GM12878 (cell line): Measurements from ENCODE around the gene DCP1B. TPM values are rescaled to one million over a fixed set of nuclear protein-coding genes. Genes with fewer than 3 reads are reported as not detected.

ENCODE experiments used
- ATAC-seq: fragments of 200-7000 bp; cut with Tn5 transposase; 3 replicates; pipeline ENCODE4 v1.9.1; 2020; ENCODE audit warnings: mild to moderate bottlenecking, moderate library complexity
- BruUV-seq: library from RNA; stranded (reverse); fragments of 400-500 nt; replicated peaks from 2 replicates; lab custom pipeline; 2021; lab: Mats Ljungman, UMichigan
- CTCF ChIA-PET: fragments of 300-600 bp; sonication (Branson Sonifier 250); formaldehyde crosslinking; extraction: SDS; loops from one replicate; lab custom pipeline; 2021; ENCODE audit warnings: inconsistent platforms; lab: Yijun Ruan, JAX
- POLR2A ChIA-PET: fragments of 350-600 bp; formaldehyde crosslinking; extraction: SDS; loops from one replicate; lab custom pipeline; 2021; ENCODE audit warnings: inconsistent platforms; lab: Charles Lee
- RAD21 ChIA-PET: fragments of 300-600 bp; sonication (Branson Sonifier 250); formaldehyde crosslinking; loops from one replicate; lab custom pipeline; 2023; ENCODE audit warnings: antibody characterized with exemption; ENCODE audit not compliant: unreplicated experiment; lab: Charles Lee
- SMC1A ChIA-PET: fragments of 300-600 bp; sonication (Branson Sonifier 250); formaldehyde crosslinking; loops from one replicate; lab custom pipeline; 2023; ENCODE audit not compliant: unreplicated experiment, uncharacterized antibody; lab: Charles Lee
- DNase-seq: peaks from one replicate; pipeline ENCODE4 v3.0.0-alpha.2; 2011; ENCODE audit warnings: low read depth, low spot score
- FAIRE-seq: peaks from 3 replicates; lab custom pipeline; 2011; peaks lifted over from hg19 to GRCh38; lab: Jason Lieb, UNC
- H2AFZ ChIP-seq: 2 replicates; pipeline ENCODE4 v1.6.0; 2011; ENCODE audit warnings: low read depth, low read length, control low read depth; ENCODE audit not compliant: control insufficient read depth
- H3K27ac ChIP-seq: 2 replicates; pipeline ENCODE4 v1.5.1; 2011; ENCODE audit warnings: control low read depth; ENCODE audit not compliant: control insufficient read depth, insufficient read depth
- H3K27me3 ChIP-seq, 2 experiments: replicated peaks in 1 of 2; 2 replicates each; pipeline versions ENCODE4 v1.6.0 to v1.6.1; 2011; ENCODE audit warnings: low read length in 1 of 2; ENCODE audit not compliant: control insufficient read depth in 2 of 2, insufficient read depth in 2 of 2
- H3K36me3 ChIP-seq, 2 experiments: 2 replicates each; pipeline ENCODE4 v1.5.1; 2011; ENCODE audit warnings: low read length in 1 of 2; ENCODE audit not compliant: control insufficient read depth in 2 of 2, insufficient read depth in 2 of 2
- H3K4me1 ChIP-seq: 2 replicates; pipeline ENCODE4 v1.6.1; 2011; ENCODE audit warnings: mild to moderate bottlenecking, low read length, moderate library complexity, mixed read lengths; ENCODE audit not compliant: control insufficient read depth, insufficient read depth
- H3K4me2 ChIP-seq: 2 replicates; pipeline ENCODE4 v1.6.0; 2011; ENCODE audit warnings: control low read depth; ENCODE audit not compliant: control insufficient read depth, insufficient read depth
- H3K4me3 ChIP-seq: fragments of 200-600 bp; sonication (generic); 2 replicates; pipeline ENCODE4 v1.5.1; 2016
- H3K79me2 ChIP-seq: 2 replicates; pipeline ENCODE4 v1.6.0; 2011; ENCODE audit warnings: low read length; ENCODE audit not compliant: control insufficient read depth, insufficient read depth
- H3K9ac ChIP-seq: 2 replicates; pipeline ENCODE4 v1.8.0; 2011; ENCODE audit warnings: low read length, control low read depth, mixed read lengths; ENCODE audit not compliant: control insufficient read depth, insufficient read depth
- H3K9me3 ChIP-seq: replicated peaks from 3 replicates; pipeline ENCODE4 v1.5.1; 2011; ENCODE audit warnings: mild to moderate bottlenecking, low read length; ENCODE audit not compliant: control insufficient read depth, insufficient read depth
- H4K20me1 ChIP-seq: 2 replicates; pipeline ENCODE4 v1.6.0; 2011; ENCODE audit not compliant: control insufficient read depth, insufficient read depth
- CBX5 ChIP-seq: sonication (generic); IDR thresholded peaks from 2 replicates; pipeline ENCODE4 v1.6.1; 2016; ENCODE audit warnings: low read depth, moderate library complexity, mild to moderate bottlenecking, inconsistent platforms
- CHD1 ChIP-seq: IDR thresholded peaks from 2 replicates; pipeline ENCODE4 v1.6.1; 2012; ENCODE audit warnings: low read depth, low read length, improper control_type of control experiment
- CREM ChIP-seq: IDR thresholded peaks from 2 replicates; pipeline ENCODE4 v1.6.1; 2014; ENCODE audit warnings: antibody characterized with exemption, low read depth
- DPF2 ChIP-seq: fragments of 450-650 bp; IDR thresholded peaks from 2 replicates; pipeline ENCODE4 v1.6.1; 2017; ENCODE audit warnings: mild to moderate bottlenecking
- IKZF1 ChIP-seq: fragments of 450-650 bp; conservative IDR thresholded peaks from 2 replicates; pipeline ENCODE4 v1.6.1; 2017; ENCODE audit warnings: antibody characterized with exemption, mild to moderate bottlenecking
- JUNB ChIP-seq: IDR thresholded peaks from 2 replicates; pipeline ENCODE4 v1.6.1; 2016; ENCODE audit warnings: antibody characterized with exemption, mild to moderate bottlenecking
- KAT2A ChIP-seq: conservative IDR thresholded peaks from 2 replicates; pipeline ENCODE4 v1.6.1; 2011; ENCODE audit warnings: low read depth, low read length; ENCODE audit not compliant: control insufficient read depth
- MTA3 ChIP-seq: IDR thresholded peaks from 2 replicates; pipeline ENCODE4 v1.6.1; 2012; ENCODE audit warnings: low read length, inconsistent platforms, borderline replicate concordance
- MYC ChIP-seq: IDR thresholded peaks from 2 replicates; pipeline ENCODE4 v1.6.1; 2011; ENCODE audit warnings: mild to moderate bottlenecking, low read length, moderate library complexity, inconsistent platforms; ENCODE audit not compliant: insufficient read depth, insufficient replicate concordance, insufficient read length, severe bottlenecking
- RCOR1 ChIP-seq: conservative IDR thresholded peaks from 2 replicates; pipeline ENCODE4 v1.6.1; 2012; ENCODE audit warnings: low read depth, low read length, improper control_type of control experiment
- SIX5 ChIP-seq: IDR thresholded peaks from 2 replicates; pipeline ENCODE4 v1.6.1; 2011; ENCODE audit warnings: mild to moderate bottlenecking, low read depth, low read length, moderate library complexity; ENCODE audit not compliant: severe bottlenecking
- SUZ12 ChIP-seq: fragments of 200-600 bp; sonication (generic); IDR thresholded peaks from one replicate; pipeline ENCODE4 v1.6.1; 2018; ENCODE audit warnings: antibody characterized with exemption, mild to moderate bottlenecking; ENCODE audit not compliant: unreplicated experiment
- TARDBP ChIP-seq: IDR thresholded peaks from 2 replicates; pipeline ENCODE4 v1.6.1; 2016; ENCODE audit warnings: borderline replicate concordance
- ZZZ3 ChIP-seq: IDR thresholded peaks from 2 replicates; pipeline ENCODE4 v1.6.1; 2011; ENCODE audit warnings: low read depth; ENCODE audit not compliant: control insufficient read depth, insufficient read length
- WGBS: methylation state at CpG from one replicate; pipeline ENCODE4 v1.1.6; 2016; ENCODE audit warnings: low lambda C conversion rate; ENCODE audit not compliant: insufficient replicate concordance, insufficient coverage; ENCODE audit errors: missing lambda C conversion rate; 5-methylcytosine and 5-hydroxymethylcytosine counted together
- in situ Hi-C: fragments of 300-500 bp; cut with MboI; formaldehyde crosslinking; loops from 9 replicates; pipeline ENCODE4 v1.14.3; 2018; ENCODE audit warnings: mixed read lengths
- intact Hi-C: fragments of 100-400 bp; cut with micrococcal nuclease; formaldehyde crosslinking; loops from one replicate; pipeline ENCODE4 v1.14.2; 2022; ENCODE audit not compliant: unreplicated experiment
- polyA plus RNA-seq, 11 experiments: library from polyadenylated mRNA; depleted of rRNA in 4 of 11; unstranded in 6 of 11; stranded (reverse) in 5 of 11; fragments of >200 nt; fragmentation: Nextera tagmentation in 4 of 11; fragmentation: Illumina TruSeq in 1 of 11; extraction: Ambion mirVana in 4 of 11; extraction: Trizol in 1 of 11; gene quantifications; 1 replicate in 1 of 11; 2 replicates in 10 of 11; pipeline versions ENCODE4 v1.2.1 to v1.2.3, GENCODE V29; 2011 to 2016; ENCODE audit warnings: inconsistent platforms in 2 of 11, missing spikeins in 2 of 11, low read depth in 1 of 11
- total RNA-seq, 4 experiments: library from RNA; depleted of rRNA in 3 of 4; stranded (reverse); fragments of >200 nt in 3 of 4; fragmentation: Illumina TruSeq in 1 of 4; extraction: Trizol in 1 of 4; gene quantifications; 2 replicates each; pipeline versions ENCODE4 v1.2.1 to v1.2.3, GENCODE V29; 2013 to 2021
- TF ChIP-seq, protein P1 (sequence below): fragments of 450-650 bp; IDR thresholded peaks from 2 replicates; pipeline ENCODE4 v1.6.1; 2017; ENCODE audit warnings: antibody characterized with exemption, mild to moderate bottlenecking, moderate library complexity
- TF ChIP-seq, protein P2 (sequence below): IDR thresholded peaks from 2 replicates; pipeline ENCODE4 v1.6.1; 2011; ENCODE audit warnings: mild to moderate bottlenecking, low read depth, low read length, moderate library complexity; ENCODE audit not compliant: insufficient replicate concordance

Gene DCP1B
- total and polyA plus RNA-seq, 10 of the 15 experiments (the other 5 are each of a cell fraction or from before 2014, with no cell fraction given): 1.3 to 23.4 (median 15.3) TPM

- TF ChIP-seq ZZZ3 (no peak), SUZ12 (no peak)
These were observed 26.0 kb downstream of the DCP1B start (continued) for GRCh38 chr12:1978078-1978862.

DNA sequence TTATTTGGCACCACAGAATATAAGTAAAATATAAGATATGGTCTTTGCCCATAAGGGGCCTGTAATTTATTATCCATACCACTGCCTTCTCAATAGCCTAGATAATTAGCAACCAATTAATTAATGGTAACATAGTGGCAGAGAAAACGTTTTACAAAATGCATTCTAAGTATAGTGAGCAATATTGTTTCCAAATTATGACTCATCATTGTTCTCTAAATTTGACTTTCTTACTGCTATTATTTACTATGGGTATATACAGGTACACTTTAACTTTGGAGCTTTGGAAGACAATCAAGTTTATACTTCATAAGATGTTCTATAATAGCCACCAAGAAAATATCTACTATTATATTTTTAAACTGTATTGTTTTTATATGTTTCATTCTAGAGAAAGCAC, 26.7 kb downstream of the DCP1B start:
- no peak overlapping the region for H3K9ac ChIP-seq
- no peak overlapping the region for H3K27ac ChIP-seq
- POLR2A ChIA-PET: no interaction called here
- no peaks in the 10 kb centered on the region for H4K20me1 ChIP-seq
- SMC1A ChIA-PET: no interaction called here
- no peak for FAIRE-seq
- H3K4me3 ChIP-seq: no peak overlapping the region
- CTCF ChIA-PET: interaction anchor here (1.3 kb wide), 1 partner anchor 11 kb away, joined by 4 read pairs; no protein-coding TSS in a partner anchor
- TF ChIP-seq TARDBP (no peak), KAT2A (no peak), DPF2 (no peak), CBX5 (no peak), CREM (no peak), CHD1 (no peak), MTA3 (no peak), ZZZ3 (no peak), IKZF1 (no peak), MYC (no peak), JUNB (no peak), RCOR1 (no peak), SIX5 (no peak)
- TF ChIP-seq, protein P1, sequence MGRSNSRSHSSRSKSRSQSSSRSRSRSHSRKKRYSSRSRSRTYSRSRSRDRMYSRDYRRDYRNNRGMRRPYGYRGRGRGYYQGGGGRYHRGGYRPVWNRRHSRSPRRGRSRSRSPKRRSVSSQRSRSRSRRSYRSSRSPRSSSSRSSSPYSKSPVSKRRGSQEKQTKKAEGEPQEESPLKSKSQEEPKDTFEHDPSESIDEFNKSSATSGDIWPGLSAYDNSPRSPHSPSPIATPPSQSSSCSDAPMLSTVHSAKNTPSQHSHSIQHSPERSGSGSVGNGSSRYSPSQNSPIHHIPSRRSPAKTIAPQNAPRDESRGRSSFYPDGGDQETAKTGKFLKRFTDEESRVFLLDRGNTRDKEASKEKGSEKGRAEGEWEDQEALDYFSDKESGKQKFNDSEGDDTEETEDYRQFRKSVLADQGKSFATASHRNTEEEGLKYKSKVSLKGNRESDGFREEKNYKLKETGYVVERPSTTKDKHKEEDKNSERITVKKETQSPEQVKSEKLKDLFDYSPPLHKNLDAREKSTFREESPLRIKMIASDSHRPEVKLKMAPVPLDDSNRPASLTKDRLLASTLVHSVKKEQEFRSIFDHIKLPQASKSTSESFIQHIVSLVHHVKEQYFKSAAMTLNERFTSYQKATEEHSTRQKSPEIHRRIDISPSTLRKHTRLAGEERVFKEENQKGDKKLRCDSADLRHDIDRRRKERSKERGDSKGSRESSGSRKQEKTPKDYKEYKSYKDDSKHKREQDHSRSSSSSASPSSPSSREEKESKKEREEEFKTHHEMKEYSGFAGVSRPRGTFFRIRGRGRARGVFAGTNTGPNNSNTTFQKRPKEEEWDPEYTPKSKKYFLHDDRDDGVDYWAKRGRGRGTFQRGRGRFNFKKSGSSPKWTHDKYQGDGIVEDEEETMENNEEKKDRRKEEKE: no peak
- TF ChIP-seq, protein P2, sequence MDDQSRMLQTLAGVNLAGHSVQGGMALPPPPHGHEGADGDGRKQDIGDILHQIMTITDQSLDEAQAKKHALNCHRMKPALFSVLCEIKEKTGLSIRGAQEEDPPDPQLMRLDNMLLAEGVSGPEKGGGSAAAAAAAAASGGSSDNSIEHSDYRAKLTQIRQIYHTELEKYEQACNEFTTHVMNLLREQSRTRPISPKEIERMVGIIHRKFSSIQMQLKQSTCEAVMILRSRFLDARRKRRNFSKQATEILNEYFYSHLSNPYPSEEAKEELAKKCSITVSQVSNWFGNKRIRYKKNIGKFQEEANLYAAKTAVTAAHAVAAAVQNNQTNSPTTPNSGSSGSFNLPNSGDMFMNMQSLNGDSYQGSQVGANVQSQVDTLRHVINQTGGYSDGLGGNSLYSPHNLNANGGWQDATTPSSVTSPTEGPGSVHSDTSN: no peak
- no peak for ATAC-seq
- RAD21 ChIA-PET: no interaction called here
- intact Hi-C loops: no loop called here
- no peaks in the 10 kb centered on the region for H3K27me3 ChIP-seq
- DNase-seq: no peak
- no peak overlapping the region for H3K4me2 ChIP-seq
- in situ Hi-C loops: no loop called here
- no TSS peak for BruUV-seq
- no peaks in the 10 kb centered on the region for H3K79me2 ChIP-seq
- no peaks in the 10 kb centered on the region for H3K4me1 ChIP-seq
- H3K9me3 ChIP-seq: no peaks in the 10 kb centered on the region
- no peak overlapping the region for H2AFZ ChIP-seq
- 7% methylated on average over 1 of the region's 1 CpG for WGBS
- H3K36me3 ChIP-seq: no peaks in the 10 kb centered on the region
